DOHH2 (cell line): ENCODE measurements around the gene RHCE.
"Not testable (repeated sequence)": the region's sequence is repeated elsewhere in the genome, so short reads cannot be mapped to it uniquely, and the experiment has no call there.

Experiments
- EZH2phosphoT487 ChIP-seq: fragments of 200-600 bp; sonication (generic); IDR thresholded peaks from 2 replicates; pipeline ENCODE4 v1.6.1; 2017; ENCODE audit warnings: borderline replicate concordance, mild to moderate bottlenecking, antibody characterized with exemption, low read length, moderate library complexity, mixed read lengths
- TF ChIP-seq, protein P1 (sequence below): fragments of 200-600 bp; sonication (generic); IDR thresholded peaks from one replicate; pipeline ENCODE4 v1.5.1; 2014; ENCODE audit warnings: antibody characterized with exemption, mild to moderate bottlenecking, low read depth, low read length; ENCODE audit not compliant: poor library complexity, severe bottlenecking

DNA sequence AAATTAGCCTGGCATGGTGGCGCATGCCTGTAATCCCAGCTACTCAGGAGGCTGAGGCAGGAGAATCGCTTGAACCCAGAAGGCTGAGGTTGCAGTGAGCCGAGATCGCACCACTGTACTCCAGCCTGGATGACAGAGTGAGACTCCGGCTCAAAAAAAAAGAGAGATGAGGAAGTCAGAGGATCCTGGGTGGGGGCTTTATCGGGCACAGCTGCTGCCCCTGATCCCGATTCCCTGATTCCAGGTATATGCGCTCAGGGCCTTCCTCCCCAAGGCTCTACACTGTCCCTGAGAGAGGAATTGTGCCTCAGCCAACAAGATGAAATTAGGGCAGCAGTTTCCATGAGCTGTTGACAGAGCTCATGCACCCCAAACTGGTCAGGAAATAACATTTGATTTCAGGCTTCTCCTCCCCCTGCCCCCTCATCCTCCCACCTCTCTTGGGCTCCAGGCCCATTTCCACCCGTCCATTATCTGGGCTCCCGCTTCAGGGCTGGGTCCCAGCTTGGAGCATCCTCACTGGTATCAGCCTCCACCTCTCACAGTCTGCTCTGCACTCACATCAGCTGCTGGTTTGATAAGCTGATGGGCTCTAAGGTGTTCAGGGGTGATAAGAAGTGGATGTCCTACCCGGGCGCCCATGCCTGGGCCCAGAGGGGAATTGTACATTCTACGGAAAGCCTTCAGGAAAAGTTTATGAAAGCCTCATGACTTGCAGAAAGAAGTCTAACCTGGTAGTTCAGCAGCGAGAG is 7.6 kb downstream of the RHCE start:
- TF ChIP-seq, protein P1, sequence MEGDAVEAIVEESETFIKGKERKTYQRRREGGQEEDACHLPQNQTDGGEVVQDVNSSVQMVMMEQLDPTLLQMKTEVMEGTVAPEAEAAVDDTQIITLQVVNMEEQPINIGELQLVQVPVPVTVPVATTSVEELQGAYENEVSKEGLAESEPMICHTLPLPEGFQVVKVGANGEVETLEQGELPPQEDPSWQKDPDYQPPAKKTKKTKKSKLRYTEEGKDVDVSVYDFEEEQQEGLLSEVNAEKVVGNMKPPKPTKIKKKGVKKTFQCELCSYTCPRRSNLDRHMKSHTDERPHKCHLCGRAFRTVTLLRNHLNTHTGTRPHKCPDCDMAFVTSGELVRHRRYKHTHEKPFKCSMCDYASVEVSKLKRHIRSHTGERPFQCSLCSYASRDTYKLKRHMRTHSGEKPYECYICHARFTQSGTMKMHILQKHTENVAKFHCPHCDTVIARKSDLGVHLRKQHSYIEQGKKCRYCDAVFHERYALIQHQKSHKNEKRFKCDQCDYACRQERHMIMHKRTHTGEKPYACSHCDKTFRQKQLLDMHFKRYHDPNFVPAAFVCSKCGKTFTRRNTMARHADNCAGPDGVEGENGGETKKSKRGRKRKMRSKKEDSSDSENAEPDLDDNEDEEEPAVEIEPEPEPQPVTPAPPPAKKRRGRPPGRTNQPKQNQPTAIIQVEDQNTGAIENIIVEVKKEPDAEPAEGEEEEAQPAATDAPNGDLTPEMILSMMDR, result not testable (repeated sequence)
- not testable (repeated sequence) for TF ChIP-seq EZH2phosphoT487
